Left ventricle myocardium inferior (tissue), 1 donor: ENCODE data around the gene CLDN6. TPM values are rescaled to one million over a fixed set of nuclear protein-coding genes. Genes with fewer than 3 reads are reported as not detected.
A peak's percentile ranks its signal among the peaks of the same experiment; 100 is the strongest.

Source experiments
- DNase-seq: peaks from one replicate; pipeline ENCODE4 v3.0.0-alpha.2; 2020
- H3K27ac ChIP-seq: fragments of 200-600 bp; replicated peaks from 2 replicates; pipeline ENCODE4 v1.8.0; 2021
- H3K27me3 ChIP-seq: fragments of 200-600 bp; 2 replicates; pipeline ENCODE4 v1.8.0; 2021; ENCODE audit warnings: low read depth
- H3K36me3 ChIP-seq: fragments of 200-600 bp; 2 replicates; pipeline ENCODE4 v1.8.0; 2021
- H3K4me1 ChIP-seq: fragments of 200-600 bp; 2 replicates; pipeline ENCODE4 v1.8.0; 2021
- H3K4me3 ChIP-seq: fragments of 200-600 bp; 2 replicates; pipeline ENCODE4 v1.8.0; 2021; ENCODE audit warnings: mild to moderate bottlenecking, moderate library complexity
- H3K9me3 ChIP-seq: fragments of 200-600 bp; replicated peaks from 2 replicates; pipeline ENCODE4 v1.8.0; 2021
- intact Hi-C: fragments of 100-400 bp; cut with micrococcal nuclease; formaldehyde crosslinking; loops from one replicate; pipeline ENCODE4 v1.11.0; 2022
- total RNA-seq: library from RNA; stranded (reverse); fragmentation: NEBNext Ultra II Directional; extraction: Animal tissue kit (Norgen Biotek cat#: 25700); gene quantifications from one replicate; pipeline ENCODE4 v1.2.1, GENCODE V29; 2021
- TF ChIP-seq, protein P1 (sequence below): fragments of 200-600 bp; IDR thresholded peaks from 2 replicates; pipeline ENCODE4 v1.8.0; 2021; ENCODE audit warnings: antibody characterized with exemption, mild to moderate bottlenecking, borderline replicate concordance
- donor health status: DM: no; HTN: yes; CAD: no; lungs with severe emphysema.

Gene CLDN6
- total RNA-seq, 1 donor from 2014 or later: not detected

DNA sequence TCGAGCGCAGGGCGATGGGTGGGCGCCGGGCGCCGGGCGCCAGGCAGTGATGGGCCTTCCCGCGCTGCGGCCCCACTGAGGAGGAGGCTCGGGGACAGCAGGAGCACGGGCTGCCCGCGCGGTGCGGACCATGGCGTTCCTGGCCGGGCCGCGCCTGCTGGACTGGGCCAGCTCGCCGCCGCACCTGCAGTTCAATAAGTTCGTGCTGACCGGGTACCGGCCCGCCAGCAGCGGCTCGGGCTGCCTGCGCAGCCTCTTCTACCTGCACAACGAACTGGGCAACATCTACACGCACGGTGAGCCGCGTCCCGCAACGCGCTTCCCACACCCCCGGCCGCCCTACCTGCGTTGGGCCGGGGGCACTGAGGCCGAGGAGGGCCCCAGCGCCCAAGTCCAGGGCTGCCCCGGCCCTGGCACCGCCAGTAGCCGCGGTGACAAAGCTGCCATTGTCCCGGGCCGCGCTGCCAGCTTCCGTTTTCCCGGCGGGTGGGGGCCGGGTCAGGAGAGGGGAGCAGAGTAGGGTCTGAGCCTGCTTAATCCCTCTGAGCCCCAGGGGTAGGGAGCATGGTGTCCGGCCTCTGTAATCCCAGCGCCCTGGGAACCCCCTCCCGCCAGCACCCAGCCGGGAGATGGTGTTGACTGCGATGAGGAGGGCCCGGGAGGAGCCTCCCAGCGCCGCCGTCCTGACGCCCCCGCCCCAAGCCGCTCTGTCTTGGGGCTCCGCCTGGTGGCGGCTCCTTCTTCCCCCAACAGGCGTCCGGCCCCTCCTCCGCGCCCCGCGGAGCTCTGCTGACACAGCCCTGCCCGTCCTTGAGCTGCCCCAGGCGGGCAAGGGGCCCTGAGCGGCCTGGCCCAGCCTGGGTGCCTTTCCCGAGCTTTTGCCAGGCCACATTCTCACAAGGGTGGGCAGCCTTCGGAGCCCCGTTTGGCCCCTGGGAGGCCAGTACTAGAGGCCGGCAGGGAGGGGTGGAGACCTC is 48.1 kb downstream of the CLDN6 start:
- Histone ChIP-seq H3K27ac (peak overlapping the region; percentile 87), H3K27me3 (peaks cover 38% of the 10 kb centered on the region), H3K4me3 (peak overlapping the region; percentile 85), H3K36me3 (peaks cover 5% of the 10 kb centered on the region), H3K4me1 (peaks cover 69% of the 10 kb centered on the region), H3K9me3 (no peaks in the 10 kb centered on the region)
- TF ChIP-seq, protein P1, sequence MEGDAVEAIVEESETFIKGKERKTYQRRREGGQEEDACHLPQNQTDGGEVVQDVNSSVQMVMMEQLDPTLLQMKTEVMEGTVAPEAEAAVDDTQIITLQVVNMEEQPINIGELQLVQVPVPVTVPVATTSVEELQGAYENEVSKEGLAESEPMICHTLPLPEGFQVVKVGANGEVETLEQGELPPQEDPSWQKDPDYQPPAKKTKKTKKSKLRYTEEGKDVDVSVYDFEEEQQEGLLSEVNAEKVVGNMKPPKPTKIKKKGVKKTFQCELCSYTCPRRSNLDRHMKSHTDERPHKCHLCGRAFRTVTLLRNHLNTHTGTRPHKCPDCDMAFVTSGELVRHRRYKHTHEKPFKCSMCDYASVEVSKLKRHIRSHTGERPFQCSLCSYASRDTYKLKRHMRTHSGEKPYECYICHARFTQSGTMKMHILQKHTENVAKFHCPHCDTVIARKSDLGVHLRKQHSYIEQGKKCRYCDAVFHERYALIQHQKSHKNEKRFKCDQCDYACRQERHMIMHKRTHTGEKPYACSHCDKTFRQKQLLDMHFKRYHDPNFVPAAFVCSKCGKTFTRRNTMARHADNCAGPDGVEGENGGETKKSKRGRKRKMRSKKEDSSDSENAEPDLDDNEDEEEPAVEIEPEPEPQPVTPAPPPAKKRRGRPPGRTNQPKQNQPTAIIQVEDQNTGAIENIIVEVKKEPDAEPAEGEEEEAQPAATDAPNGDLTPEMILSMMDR: peak; percentile 50
- DNase-seq: peak; percentile 59
- intact Hi-C loops: no loop called here

DNA sequence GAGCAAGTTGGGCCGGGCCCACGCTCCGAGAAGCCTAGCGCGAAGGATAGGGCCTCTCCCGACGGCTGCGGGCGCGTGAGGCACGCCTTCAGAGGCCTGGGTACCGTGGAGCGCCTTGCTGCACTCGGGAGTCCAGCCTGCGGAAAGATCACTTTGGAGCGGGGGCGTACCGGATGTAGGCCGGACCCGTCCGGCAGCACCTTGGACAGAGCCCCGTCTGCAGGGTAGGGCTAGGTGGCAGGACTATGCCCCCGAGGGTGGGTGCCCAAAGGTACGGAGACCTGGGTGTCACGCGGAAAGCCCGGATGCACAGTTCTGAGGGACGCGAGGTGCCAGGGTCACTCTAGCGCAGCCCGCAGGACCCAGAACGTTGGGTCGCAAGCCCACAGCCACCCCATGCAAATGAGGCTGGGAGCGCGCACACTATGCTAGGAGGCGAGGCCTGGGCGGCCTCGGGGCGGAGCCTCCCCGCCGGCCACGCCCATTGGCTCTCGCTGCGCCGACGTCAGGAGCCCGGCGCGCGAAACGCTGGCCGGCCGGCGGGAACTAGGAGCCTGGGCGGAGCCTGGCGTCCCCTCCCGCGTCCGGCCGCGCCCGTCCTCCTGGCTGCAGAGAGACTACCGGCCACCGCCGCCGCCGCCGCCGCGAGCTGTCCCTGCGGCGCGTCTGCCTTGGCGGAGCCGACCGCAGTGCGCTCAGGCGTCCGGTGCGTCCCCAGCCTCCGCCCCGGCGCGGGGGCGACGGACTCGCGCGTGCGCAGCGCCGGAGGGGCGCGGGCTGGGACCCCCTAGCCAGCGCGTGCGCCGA is 49.0 kb downstream of the CLDN6 start, which contains the start of gene PAQR4:
Gene PAQR4, plus strand, starts transcription at position 611 of the 807 bp plus-strand sequence. CDS start 327 bp downstream, outside the sequence.
- Histone ChIP-seq H3K4me1 (peaks cover 78% of the 10 kb centered on the region), H3K27me3 (peaks cover 47% of the 10 kb centered on the region), H3K27ac (peak within 1 kb of the TSS; percentile 87), H3K36me3 (peaks cover 5% of the 10 kb centered on the region), H3K4me3 (peak within 1 kb of the TSS; percentile 85), H3K9me3 (no peaks in the 10 kb centered on the region)
- TF ChIP-seq, protein P1: peak; percentile 23
- intact Hi-C loops: no loop called here
- DNase-seq: peak; percentile 89

DNA sequence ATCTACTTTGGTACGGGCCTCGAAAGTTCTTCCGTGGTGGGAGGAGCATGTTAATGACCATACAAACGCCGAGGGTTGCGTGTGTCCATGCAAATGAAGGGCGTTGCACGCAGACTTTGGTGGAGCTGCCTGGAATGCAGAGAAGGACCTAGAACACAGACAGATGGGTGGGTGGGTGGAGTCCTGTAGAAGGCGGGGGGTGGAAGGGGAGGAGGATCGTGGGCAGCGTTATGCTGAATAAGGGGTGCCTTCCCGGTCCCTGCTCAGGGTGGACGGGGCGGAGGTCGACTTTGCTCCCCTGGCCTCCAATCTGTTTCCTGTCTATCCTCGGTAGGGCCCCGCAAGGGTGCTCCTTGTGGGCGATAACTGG is 49.6 kb downstream of the CLDN6 start:
- H3K36me3 ChIP-seq: peaks cover 5% of the 10 kb centered on the region
- TF ChIP-seq, protein P1: no peak
- no peak overlapping the region for H3K27ac ChIP-seq
- DNase-seq: no peak
- H3K4me3 ChIP-seq: peak overlapping the region; percentile 85
- H3K9me3 ChIP-seq: no peaks in the 10 kb centered on the region
- H3K4me1 ChIP-seq: peaks cover 84% of the 10 kb centered on the region
- intact Hi-C loops: no loop called here
- H3K27me3 ChIP-seq: peaks cover 53% of the 10 kb centered on the region

DNA sequence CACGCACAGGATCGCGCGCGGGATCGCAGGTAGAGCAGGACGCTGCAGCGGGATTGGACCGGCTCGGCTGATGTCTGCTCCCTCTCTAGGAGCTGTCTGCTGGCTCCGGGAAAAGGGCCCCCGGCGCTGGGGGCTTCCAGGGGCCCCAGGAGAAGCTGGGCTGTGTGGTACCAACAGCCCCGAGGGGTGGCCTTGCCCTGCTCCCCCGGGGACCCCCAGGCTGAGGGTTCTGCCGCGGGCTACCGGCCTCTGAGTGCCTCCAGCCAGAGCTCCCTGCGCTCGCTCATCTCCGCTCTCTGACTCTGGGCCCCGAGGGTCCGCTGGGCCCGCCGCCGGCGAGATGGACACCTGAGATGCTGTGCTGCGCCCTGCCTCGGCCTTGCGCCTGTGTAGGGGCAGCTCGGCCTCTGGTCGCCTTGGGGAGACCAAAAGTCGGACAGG is 50.2 kb downstream of the CLDN6 start:
- TF ChIP-seq, protein P1: no peak
- peaks cover 59% of the 10 kb centered on the region for H3K27me3 ChIP-seq
- H3K4me1 ChIP-seq: peaks cover 86% of the 10 kb centered on the region
- DNase-seq: no peak
- peak overlapping the region; percentile 85 for H3K4me3 ChIP-seq
- H3K9me3 ChIP-seq: no peaks in the 10 kb centered on the region
- H3K27ac ChIP-seq: no peak overlapping the region
- peaks cover 5% of the 10 kb centered on the region for H3K36me3 ChIP-seq
- intact Hi-C loops: no loop called here

DNA sequence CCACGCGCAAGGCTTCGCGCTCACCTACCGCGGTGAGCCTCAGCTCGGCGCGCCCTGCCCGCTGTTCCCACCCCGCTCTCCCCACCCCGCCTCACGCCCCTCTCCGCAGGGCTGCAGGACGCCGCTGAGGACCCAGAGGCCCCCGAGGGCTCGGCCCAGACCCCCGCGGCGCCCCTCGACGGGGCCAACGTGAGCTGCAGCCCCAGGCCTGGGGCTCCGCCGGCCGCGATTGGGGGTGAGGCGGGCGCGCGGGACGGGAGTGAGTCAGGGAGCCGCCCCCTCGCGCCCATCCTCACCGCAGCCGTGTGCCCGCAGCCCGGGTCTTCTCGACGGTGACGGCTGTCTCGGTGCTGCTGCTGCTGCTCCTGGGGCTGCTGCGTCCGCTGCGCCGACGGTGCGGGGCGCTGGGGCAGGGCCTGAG is 50.8 kb downstream of the CLDN6 start:
- Histone ChIP-seq H3K4me3 (peak overlapping the region; percentile 56), H3K27ac (no peak overlapping the region), H3K36me3 (peaks cover 4% of the 10 kb centered on the region), H3K4me1 (peaks cover 82% of the 10 kb centered on the region), H3K9me3 (no peaks in the 10 kb centered on the region), H3K27me3 (peaks cover 64% of the 10 kb centered on the region)
- no peak for DNase-seq
- TF ChIP-seq, protein P1: no peak
- intact Hi-C loops: no loop called here
